ENCODE results near the gene MYCBP2.

GRCh38 chr13:77047649-77048343, 279.1 kb downstream of the MYCBP2 start:
- TF ChIP-seq EZH2 (IDR thresholded peaks at IDR 0.05; ENCODE audit: low read length, unreplicated experiment), result no peak
- no peak for TF ChIP-seq CTCF (conservative IDR thresholded peaks at IDR 0.05; ENCODE audit: low read depth, low read length)
- TF ChIP-seq EZH2phosphoT487 (IDR thresholded peaks at IDR 0.05; ENCODE audit: borderline replicate concordance, low read length), result no peak
